ENCODE data around the gene TGIF1.

Gene TGIF1

GRCh38 chr18:3479978-3480509 is 30.1 kb downstream of the TGIF1 start:
- TF ChIP-seq CTCF (IDR thresholded peaks at IDR 0.05; ENCODE audit: low read depth, low read length), result no peak
- H3K4me3 ChIP-seq (ENCODE audit: low read depth, low read length), result no peak overlapping the region

GRCh38 chr18:3480827-3481573 is 31.0 kb downstream of the TGIF1 start:
- TF ChIP-seq CTCF (IDR thresholded peaks at IDR 0.05; ENCODE audit: low read depth, low read length), result no peak
- no peak overlapping the region for H3K4me3 ChIP-seq (ENCODE audit: low read depth, low read length)

GRCh38 chr18:3481696-3482210 is 31.8 kb downstream of the TGIF1 start:
- 0 out of 2 replicates have a peak, but pooled peaks have one; percentile 32 for TF ChIP-seq CTCF (IDR thresholded peaks at IDR 0.05; ENCODE audit: low read depth, low read length)
- H3K4me3 ChIP-seq (ENCODE audit: low read depth, low read length), result no peak overlapping the region

- TF ChIP-seq CTCF (IDR thresholded peaks at IDR 0.05; ENCODE audit: low read depth, low read length), result no peak
- H3K4me3 ChIP-seq (ENCODE audit: low read depth, low read length), result no peak overlapping the region
Observed at GRCh38 chr18:3482258-3482657, 32.3 kb downstream of the TGIF1 start.

GRCh38 chr18:3485153-3486149 is 35.5 kb downstream of the TGIF1 start:
- H3K4me3 ChIP-seq (ENCODE audit: low read depth, low read length), result no peak overlapping the region
- no peak for TF ChIP-seq CTCF (IDR thresholded peaks at IDR 0.05; ENCODE audit: low read depth, low read length)

- TF ChIP-seq CTCF (IDR thresholded peaks at IDR 0.05; ENCODE audit: low read depth, low read length), result no peak
Observed at GRCh38 chr18:3486512-3486911, 36.5 kb downstream of the TGIF1 start.

More at GRCh38 chr18:3486512-3486911, 36.5 kb downstream of the TGIF1 start:
- H3K4me3 ChIP-seq (ENCODE audit: low read depth, low read length), result no peak overlapping the region

Measured in WI38 (cell line).